Suprapubic skin (tissue), 3 donors: ENCODE measurements around the gene REV1.

ENCODE experiments used
- CTCF ChIP-seq, 2 donors: fragments of 200-600 bp in 1 of 2; fragments of 450-650 bp in 1 of 2; sonication (generic) in 1 of 2; IDR thresholded peaks; one replicate each; pipeline ENCODE4 v1.5.1; 2016 to 2019; ENCODE audit warnings: antibody characterized with exemption in 2 of 2, mild to moderate bottlenecking in 1 of 2, moderate library complexity in 1 of 2
- EP300 ChIP-seq: sonication (generic); formaldehyde crosslinking; IDR thresholded peaks from one replicate; pipeline ENCODE4 v1.6.1; 2017; ENCODE audit warnings: antibody characterized with exemption

- no peak for TF ChIP-seq CTCF (IDR thresholded peaks at IDR 0.05)
- TF ChIP-seq EP300: no peak
Observed at GRCh38 chr2:99507937-99508818, 18.4 kb upstream of the REV1 start.
